ENCODE data around the gene CRX.

DNA sequence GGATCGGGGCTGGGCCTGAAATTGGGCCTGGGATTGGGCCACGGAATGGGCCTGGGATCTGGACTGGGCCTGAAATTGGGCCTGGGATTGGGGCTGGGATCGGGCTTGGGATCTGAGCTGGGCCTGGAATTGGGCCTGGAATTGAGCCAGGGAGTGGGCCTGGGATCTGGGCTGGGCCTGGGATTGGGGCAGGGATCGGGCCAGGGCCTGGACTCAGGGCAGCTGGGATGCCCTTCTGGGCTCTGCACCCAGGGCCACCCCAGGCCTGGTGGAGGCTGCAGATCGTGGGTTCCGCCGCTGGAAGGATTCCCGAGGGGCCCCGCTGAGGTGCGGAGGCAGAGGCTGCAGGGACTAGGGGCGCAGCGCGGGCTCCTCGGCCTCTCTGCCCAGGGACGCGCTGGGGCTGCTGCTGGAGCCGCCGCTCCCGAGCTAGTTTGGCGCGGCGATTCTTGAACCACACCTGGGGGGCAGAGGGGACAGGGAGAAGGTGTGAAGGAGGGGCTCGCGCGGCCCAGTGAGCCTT is 19.2 kb upstream of the CRX start:
- TF ChIP-seq, protein P1, sequence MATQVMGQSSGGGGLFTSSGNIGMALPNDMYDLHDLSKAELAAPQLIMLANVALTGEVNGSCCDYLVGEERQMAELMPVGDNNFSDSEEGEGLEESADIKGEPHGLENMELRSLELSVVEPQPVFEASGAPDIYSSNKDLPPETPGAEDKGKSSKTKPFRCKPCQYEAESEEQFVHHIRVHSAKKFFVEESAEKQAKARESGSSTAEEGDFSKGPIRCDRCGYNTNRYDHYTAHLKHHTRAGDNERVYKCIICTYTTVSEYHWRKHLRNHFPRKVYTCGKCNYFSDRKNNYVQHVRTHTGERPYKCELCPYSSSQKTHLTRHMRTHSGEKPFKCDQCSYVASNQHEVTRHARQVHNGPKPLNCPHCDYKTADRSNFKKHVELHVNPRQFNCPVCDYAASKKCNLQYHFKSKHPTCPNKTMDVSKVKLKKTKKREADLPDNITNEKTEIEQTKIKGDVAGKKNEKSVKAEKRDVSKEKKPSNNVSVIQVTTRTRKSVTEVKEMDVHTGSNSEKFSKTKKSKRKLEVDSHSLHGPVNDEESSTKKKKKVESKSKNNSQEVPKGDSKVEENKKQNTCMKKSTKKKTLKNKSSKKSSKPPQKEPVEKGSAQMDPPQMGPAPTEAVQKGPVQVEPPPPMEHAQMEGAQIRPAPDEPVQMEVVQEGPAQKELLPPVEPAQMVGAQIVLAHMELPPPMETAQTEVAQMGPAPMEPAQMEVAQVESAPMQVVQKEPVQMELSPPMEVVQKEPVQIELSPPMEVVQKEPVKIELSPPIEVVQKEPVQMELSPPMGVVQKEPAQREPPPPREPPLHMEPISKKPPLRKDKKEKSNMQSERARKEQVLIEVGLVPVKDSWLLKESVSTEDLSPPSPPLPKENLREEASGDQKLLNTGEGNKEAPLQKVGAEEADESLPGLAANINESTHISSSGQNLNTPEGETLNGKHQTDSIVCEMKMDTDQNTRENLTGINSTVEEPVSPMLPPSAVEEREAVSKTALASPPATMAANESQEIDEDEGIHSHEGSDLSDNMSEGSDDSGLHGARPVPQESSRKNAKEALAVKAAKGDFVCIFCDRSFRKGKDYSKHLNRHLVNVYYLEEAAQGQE (IDR thresholded peaks at IDR 0.05) = no peak
- TF ChIP-seq, protein P2, sequence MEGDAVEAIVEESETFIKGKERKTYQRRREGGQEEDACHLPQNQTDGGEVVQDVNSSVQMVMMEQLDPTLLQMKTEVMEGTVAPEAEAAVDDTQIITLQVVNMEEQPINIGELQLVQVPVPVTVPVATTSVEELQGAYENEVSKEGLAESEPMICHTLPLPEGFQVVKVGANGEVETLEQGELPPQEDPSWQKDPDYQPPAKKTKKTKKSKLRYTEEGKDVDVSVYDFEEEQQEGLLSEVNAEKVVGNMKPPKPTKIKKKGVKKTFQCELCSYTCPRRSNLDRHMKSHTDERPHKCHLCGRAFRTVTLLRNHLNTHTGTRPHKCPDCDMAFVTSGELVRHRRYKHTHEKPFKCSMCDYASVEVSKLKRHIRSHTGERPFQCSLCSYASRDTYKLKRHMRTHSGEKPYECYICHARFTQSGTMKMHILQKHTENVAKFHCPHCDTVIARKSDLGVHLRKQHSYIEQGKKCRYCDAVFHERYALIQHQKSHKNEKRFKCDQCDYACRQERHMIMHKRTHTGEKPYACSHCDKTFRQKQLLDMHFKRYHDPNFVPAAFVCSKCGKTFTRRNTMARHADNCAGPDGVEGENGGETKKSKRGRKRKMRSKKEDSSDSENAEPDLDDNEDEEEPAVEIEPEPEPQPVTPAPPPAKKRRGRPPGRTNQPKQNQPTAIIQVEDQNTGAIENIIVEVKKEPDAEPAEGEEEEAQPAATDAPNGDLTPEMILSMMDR (IDR thresholded peaks at IDR 0.05; ENCODE audit: low read depth, low read length, missing input control) = no peak
- no peak for TF ChIP-seq JUND (IDR thresholded peaks at IDR 0.05)
- TF ChIP-seq, protein P3, sequence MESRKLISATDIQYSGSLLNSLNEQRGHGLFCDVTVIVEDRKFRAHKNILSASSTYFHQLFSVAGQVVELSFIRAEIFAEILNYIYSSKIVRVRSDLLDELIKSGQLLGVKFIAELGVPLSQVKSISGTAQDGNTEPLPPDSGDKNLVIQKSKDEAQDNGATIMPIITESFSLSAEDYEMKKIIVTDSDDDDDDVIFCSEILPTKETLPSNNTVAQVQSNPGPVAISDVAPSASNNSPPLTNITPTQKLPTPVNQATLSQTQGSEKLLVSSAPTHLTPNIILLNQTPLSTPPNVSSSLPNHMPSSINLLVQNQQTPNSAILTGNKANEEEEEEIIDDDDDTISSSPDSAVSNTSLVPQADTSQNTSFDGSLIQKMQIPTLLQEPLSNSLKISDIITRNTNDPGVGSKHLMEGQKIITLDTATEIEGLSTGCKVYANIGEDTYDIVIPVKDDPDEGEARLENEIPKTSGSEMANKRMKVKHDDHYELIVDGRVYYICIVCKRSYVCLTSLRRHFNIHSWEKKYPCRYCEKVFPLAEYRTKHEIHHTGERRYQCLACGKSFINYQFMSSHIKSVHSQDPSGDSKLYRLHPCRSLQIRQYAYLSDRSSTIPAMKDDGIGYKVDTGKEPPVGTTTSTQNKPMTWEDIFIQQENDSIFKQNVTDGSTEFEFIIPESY (IDR thresholded peaks at IDR 0.05) = no peak
- TF ChIP-seq, protein P4, sequence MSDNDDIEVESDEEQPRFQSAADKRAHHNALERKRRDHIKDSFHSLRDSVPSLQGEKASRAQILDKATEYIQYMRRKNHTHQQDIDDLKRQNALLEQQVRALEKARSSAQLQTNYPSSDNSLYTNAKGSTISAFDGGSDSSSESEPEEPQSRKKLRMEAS (IDR thresholded peaks at IDR 0.05) = no peak
- TF ChIP-seq GABPA (IDR thresholded peaks at IDR 0.05 in 1 of 2, conservative IDR thresholded peaks at IDR 0.05 in 1 of 2) = no peak
- no peak for TF ChIP-seq RXRA (IDR thresholded peaks at IDR 0.05)
- no peak for TF ChIP-seq RAD21 (IDR thresholded peaks at IDR 0.05)
- no peak for TF ChIP-seq SP1 (IDR thresholded peaks at IDR 0.05)
- TF ChIP-seq YY1 (IDR thresholded peaks at IDR 0.05) = no peak
- TF ChIP-seq, protein P5, sequence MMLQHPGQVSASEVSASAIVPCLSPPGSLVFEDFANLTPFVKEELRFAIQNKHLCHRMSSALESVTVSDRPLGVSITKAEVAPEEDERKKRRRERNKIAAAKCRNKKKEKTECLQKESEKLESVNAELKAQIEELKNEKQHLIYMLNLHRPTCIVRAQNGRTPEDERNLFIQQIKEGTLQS (IDR thresholded peaks at IDR 0.05) = no peak
- TF ChIP-seq HNF4A (conservative IDR thresholded peaks at IDR 0.05) = no peak
- no peak for TF ChIP-seq TAF1 (conservative IDR thresholded peaks at IDR 0.05)
